DOHH2 (cell line): ENCODE data around the gene P2RY10.

Experiments used
- H3F3A ChIP-seq: fragments of 200-600 bp; sonication (generic), shearing (Covaris generic); 2 replicates; pipeline ENCODE4 v1.6.0; 2016; ENCODE audit warnings: antibody characterized with exemption, mild to moderate bottlenecking; ENCODE audit not compliant: control insufficient read depth, insufficient read depth
- H3K27ac ChIP-seq: fragments of 200-600 bp; sonication (generic); 2 replicates; pipeline ENCODE4 v1.5.1; 2014; ENCODE audit warnings: low read depth, mild to moderate bottlenecking, low read length, moderate library complexity
- H3K27me3 ChIP-seq: fragments of 200-600 bp; sonication (generic); 2 replicates; pipeline ENCODE4 v1.6.1; 2014; ENCODE audit warnings: mild to moderate bottlenecking, low read length, mixed read lengths; ENCODE audit not compliant: control insufficient read depth
- H3K36me3 ChIP-seq: fragments of 200-600 bp; sonication (generic); 2 replicates; pipeline ENCODE4 v1.6.1; 2014; ENCODE audit warnings: mild to moderate bottlenecking, low read length, moderate library complexity, mixed read lengths; ENCODE audit not compliant: control insufficient read depth
- H3K4me1 ChIP-seq: fragments of 200-600 bp; sonication (generic); 2 replicates; pipeline ENCODE4 v1.6.1; 2014; ENCODE audit warnings: mild to moderate bottlenecking, low read length, mixed read lengths; ENCODE audit not compliant: control insufficient read depth
- H3K4me2 ChIP-seq: fragments of 200-600 bp; sonication (generic); 2 replicates; pipeline ENCODE4 v1.6.0; 2014; ENCODE audit warnings: mild to moderate bottlenecking, low read length, moderate library complexity
- H3K4me3 ChIP-seq: fragments of 200-600 bp; sonication (generic); 2 replicates; pipeline ENCODE4 v1.5.1; 2014; ENCODE audit warnings: mild to moderate bottlenecking, low read length, mixed read lengths
- H3K79me2 ChIP-seq: fragments of 200-600 bp; sonication (generic); 2 replicates; pipeline ENCODE4 v1.6.1; 2014; ENCODE audit warnings: mild to moderate bottlenecking, low read length, mixed read lengths; ENCODE audit not compliant: control insufficient read depth
- H3K9me2 ChIP-seq: fragments of 200-600 bp; sonication (generic); replicated peaks from 2 replicates; pipeline ENCODE4 v1.6.1; 2014; ENCODE audit warnings: mild to moderate bottlenecking, low read length, mixed read lengths; ENCODE audit not compliant: control insufficient read depth
- H3K9me3 ChIP-seq: fragments of 200-600 bp; sonication (generic); 2 replicates; pipeline ENCODE4 v1.6.1; 2014; ENCODE audit warnings: antibody characterized with exemption, low read length, mixed read lengths; ENCODE audit not compliant: control insufficient read depth, insufficient read depth
- H4K20me1 ChIP-seq: fragments of 200-600 bp; sonication (generic); 2 replicates; pipeline ENCODE4 v1.6.0; 2014; ENCODE audit warnings: low read depth, mild to moderate bottlenecking, antibody characterized with exemption, low read length, moderate library complexity; ENCODE audit not compliant: control insufficient read depth, insufficient read depth
- EZH2phosphoT487 ChIP-seq: fragments of 200-600 bp; sonication (generic); IDR thresholded peaks from 2 replicates; pipeline ENCODE4 v1.6.1; 2017; ENCODE audit warnings: borderline replicate concordance, mild to moderate bottlenecking, antibody characterized with exemption, low read length, moderate library complexity, mixed read lengths
- TF ChIP-seq, protein P1 (sequence below): fragments of 200-600 bp; sonication (generic); IDR thresholded peaks from one replicate; pipeline ENCODE4 v1.5.1; 2014; ENCODE audit warnings: antibody characterized with exemption, mild to moderate bottlenecking, low read depth, low read length; ENCODE audit not compliant: poor library complexity, severe bottlenecking

Gene P2RY10

DNA sequence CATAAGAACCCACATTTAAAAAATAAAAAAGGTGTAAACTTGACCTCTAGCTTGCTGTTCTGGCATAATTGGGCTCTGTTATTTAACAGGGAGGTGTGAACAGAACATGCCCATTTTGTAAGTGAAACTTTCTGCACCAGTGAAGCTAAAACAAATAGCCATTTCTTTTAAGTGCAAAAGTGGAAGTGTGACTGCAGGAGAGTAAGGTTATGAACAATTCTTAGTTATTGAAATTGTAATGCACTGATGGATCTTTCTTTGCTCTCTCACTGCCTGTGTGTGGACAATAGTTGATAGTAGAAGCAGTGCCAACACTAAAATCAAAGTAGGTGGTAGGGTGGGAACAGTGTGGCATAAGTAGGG, 12.6 kb downstream of the P2RY10 start:
- Histone ChIP-seq H3K9me2 (no peaks in the 10 kb centered on the region), H3K27ac (no peak overlapping the region), H3K36me3 (no peaks in the 10 kb centered on the region), H4K20me1 (no peaks in the 10 kb centered on the region), H3F3A (no peaks in the 10 kb centered on the region), H3K4me3 (no peak overlapping the region), H3K79me2 (no peaks in the 10 kb centered on the region), H3K27me3 (no peaks in the 10 kb centered on the region), H3K4me1 (peaks cover 12% of the 10 kb centered on the region), H3K4me2 (no peak overlapping the region; the same call in 1 of the 2 replicates), H3K9me3 (no peaks in the 10 kb centered on the region)
- TF ChIP-seq, protein P1, sequence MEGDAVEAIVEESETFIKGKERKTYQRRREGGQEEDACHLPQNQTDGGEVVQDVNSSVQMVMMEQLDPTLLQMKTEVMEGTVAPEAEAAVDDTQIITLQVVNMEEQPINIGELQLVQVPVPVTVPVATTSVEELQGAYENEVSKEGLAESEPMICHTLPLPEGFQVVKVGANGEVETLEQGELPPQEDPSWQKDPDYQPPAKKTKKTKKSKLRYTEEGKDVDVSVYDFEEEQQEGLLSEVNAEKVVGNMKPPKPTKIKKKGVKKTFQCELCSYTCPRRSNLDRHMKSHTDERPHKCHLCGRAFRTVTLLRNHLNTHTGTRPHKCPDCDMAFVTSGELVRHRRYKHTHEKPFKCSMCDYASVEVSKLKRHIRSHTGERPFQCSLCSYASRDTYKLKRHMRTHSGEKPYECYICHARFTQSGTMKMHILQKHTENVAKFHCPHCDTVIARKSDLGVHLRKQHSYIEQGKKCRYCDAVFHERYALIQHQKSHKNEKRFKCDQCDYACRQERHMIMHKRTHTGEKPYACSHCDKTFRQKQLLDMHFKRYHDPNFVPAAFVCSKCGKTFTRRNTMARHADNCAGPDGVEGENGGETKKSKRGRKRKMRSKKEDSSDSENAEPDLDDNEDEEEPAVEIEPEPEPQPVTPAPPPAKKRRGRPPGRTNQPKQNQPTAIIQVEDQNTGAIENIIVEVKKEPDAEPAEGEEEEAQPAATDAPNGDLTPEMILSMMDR = no peak
- no peak for TF ChIP-seq EZH2phosphoT487

DNA sequence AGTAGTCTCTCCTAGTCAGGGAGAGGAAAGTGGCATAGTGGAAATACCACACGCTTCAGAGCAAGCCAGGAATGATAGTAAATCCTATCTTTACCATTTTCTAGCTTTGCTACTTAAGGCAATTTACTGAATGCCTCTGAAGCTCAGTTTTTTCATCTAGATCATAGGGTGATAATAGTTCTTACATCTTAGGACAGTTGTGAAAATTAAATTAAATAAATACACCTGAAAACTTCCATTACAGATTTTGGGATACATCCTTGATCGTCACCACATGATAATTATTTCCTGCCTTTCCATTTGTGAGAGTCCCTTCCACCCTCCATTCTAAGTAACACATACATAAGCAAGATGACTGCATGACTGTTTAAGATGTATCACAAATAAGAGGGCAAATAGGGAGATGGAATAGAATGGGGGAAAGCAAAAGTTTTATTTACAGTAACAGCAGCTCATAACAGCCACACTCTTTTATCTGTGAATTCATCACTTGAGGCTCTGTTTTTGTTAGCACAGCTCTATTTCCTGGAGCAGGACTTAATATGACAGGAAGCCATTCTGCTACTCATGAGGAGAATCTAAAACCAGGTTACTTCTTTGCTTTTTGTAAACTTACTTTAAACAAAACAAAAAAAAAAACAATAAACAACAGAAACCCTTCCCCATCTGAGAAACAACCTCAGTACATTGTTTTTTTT, 13.4 kb downstream of the P2RY10 start:
- no peaks in the 10 kb centered on the region for H3F3A ChIP-seq
- no peaks in the 10 kb centered on the region for H3K79me2 ChIP-seq
- no peaks in the 10 kb centered on the region for H3K36me3 ChIP-seq
- TF ChIP-seq, protein P1 = no peak
- TF ChIP-seq EZH2phosphoT487 = no peak
- H3K4me1 ChIP-seq = peaks cover 12% of the 10 kb centered on the region
- H4K20me1 ChIP-seq = no peaks in the 10 kb centered on the region
- H3K4me3 ChIP-seq = no peak overlapping the region
- no peak overlapping the region for H3K4me2 ChIP-seq
- no peaks in the 10 kb centered on the region for H3K9me3 ChIP-seq
- no peaks in the 10 kb centered on the region for H3K9me2 ChIP-seq
- H3K27ac ChIP-seq = no peak overlapping the region
- H3K27me3 ChIP-seq = no peaks in the 10 kb centered on the region

DNA sequence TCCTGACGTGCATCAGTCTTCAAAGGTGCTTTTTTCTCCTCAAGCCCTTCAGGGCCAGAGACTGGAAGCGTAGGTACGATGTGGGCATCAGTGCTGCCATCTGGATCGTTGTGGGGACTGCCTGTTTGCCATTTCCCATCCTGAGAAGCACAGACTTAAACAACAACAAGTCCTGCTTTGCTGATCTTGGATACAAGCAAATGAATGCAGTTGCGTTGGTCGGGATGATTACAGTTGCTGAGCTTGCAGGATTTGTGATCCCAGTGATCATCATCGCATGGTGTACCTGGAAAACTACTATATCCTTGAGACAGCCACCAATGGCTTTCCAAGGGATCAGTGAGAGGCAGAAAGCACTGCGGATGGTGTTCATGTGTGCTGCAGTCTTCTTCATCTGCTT, 15.7 kb downstream of the P2RY10 start:
- Histone ChIP-seq H3K9me3 (no peaks in the 10 kb centered on the region), H3K4me3 (no peak overlapping the region), H3K9me2 (no peaks in the 10 kb centered on the region), H3F3A (no peaks in the 10 kb centered on the region), H3K27ac (no peak overlapping the region), H3K27me3 (no peaks in the 10 kb centered on the region), H3K4me1 (peaks cover 12% of the 10 kb centered on the region), H3K36me3 (no peaks in the 10 kb centered on the region), H4K20me1 (no peaks in the 10 kb centered on the region), H3K4me2 (no peak overlapping the region), H3K79me2 (no peaks in the 10 kb centered on the region)
- TF ChIP-seq, protein P1 = no peak
- TF ChIP-seq EZH2phosphoT487 = no peak
